Neural progenitor cell (in vitro differentiated cells): ENCODE results near the gene NEURL1.

ENCODE experiments used
- CTCF ChIP-seq: fragments of 200-600 bp; sonication (generic); IDR thresholded peaks from 2 replicates; pipeline ENCODE4 v1.5.1; 2017; ENCODE audit warnings: antibody characterized with exemption, mild to moderate bottlenecking
- EZH2 ChIP-seq: fragments of 200-600 bp; sonication (generic); IDR thresholded peaks from 2 replicates; pipeline ENCODE4 v1.6.1; 2017; ENCODE audit warnings: antibody characterized with exemption, mild to moderate bottlenecking, moderate library complexity
- EZH2phosphoT487 ChIP-seq: fragments of 200-600 bp; sonication (generic); IDR thresholded peaks from 2 replicates; pipeline ENCODE4 v1.6.1; 2017; ENCODE audit warnings: antibody characterized with exemption

DNA sequence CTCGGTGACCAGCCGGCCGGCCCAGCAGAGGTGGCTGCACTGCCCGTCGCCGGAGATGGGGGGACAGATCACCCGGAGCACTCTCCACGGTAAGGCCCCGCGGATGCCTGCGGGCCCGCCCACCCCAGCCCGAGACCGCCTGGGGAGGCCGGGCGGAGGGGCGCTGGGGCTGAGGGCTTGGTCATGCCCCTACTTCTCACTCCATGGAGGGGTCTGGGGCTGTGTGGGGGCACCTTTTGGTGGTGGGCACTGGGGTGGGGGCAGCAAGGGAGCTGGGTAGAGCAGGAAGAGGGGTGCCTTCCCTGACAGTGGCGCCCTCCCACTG, 61.8 kb downstream of the NEURL1 start:
- TF ChIP-seq CTCF, result no peak
- no peak for TF ChIP-seq EZH2phosphoT487
- no peak for TF ChIP-seq EZH2
